Epidermal melanocyte (primary cell): ENCODE measurements around the gene MAPK4.
"Not testable (repeated sequence)": the region's sequence is repeated elsewhere in the genome, so short reads cannot be mapped to it uniquely, and the experiment has no call there.

ENCODE experiments used
- DNase-seq: peaks from one replicate; pipeline ENCODE4 v3.0.0; 2011; ENCODE audit warnings: low spot score; ENCODE audit not compliant: insufficient read length

Gene MAPK4

GRCh38 chr18:50679656-50680055 is 119.8 kb downstream of the MAPK4 start:
- no peak for DNase-seq

- no peak for DNase-seq
Measured at GRCh38 chr18:50680966-50681365, 121.1 kb downstream of the MAPK4 start.

- no peak for DNase-seq
Measured at GRCh38 chr18:50682852-50683251, 123.0 kb downstream of the MAPK4 start.

DNA sequence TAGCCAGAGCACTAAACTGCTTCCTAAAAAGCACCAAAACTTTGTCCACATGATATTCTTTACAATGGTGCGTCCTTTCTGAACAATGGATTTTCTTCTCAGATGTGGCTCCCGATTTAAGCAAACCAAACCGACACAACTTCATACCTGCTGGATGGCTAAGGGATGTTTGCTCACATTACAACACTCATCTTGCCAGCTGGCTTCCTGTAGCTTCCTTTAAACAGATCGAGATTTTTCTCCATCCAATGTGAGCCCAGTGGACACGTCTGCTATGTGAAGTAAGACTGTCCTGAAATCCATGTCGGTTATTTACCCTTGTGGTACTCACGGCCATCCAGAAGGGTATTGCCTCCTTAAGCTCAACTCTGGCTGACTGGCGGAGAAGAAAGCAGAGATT is 126.5 kb downstream of the MAPK4 start:
- DNase-seq = no peak

DNA sequence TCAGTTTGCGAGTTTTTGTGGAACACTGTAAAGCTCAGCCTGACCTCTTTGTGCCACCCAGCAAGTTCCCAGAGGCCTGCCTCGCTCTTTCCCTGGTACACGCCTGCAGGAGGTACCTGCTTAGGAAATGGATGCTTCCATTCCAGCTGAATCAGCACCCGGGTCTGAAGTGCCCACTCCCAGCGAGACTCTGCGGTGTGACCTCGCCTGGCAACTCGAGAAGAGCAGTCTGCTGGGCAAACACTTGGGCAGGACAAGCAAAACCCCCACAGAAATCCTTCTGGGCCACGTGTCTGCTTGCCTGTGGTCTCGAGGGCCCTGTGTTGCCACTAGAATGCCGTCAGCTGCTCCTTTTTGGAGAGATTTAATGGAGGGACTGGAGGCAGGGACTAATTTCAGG is 127.6 kb downstream of the MAPK4 start:
- no peak for DNase-seq

GRCh38 chr18:50689578-50689977 is 129.7 kb downstream of the MAPK4 start:
- DNase-seq = no peak

DNA sequence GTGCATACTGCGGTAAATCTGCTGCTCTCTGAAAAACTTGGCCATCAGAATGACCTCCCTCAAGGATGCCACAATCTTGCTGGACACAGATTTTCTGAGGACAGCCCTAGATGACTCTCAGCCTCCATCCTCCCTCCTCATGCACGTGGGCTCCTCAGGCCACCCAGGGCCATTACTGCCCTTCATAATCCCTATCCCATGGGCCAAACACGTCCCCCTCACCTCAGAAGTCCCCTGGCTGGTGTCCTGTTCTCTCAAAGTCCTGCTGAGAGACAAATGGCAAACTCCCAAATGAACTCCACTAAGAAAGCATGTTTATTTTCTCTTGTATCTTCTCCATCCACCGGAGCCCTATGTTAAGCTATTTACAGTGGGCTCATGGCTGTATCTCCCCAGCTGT is 134.3 kb downstream of the MAPK4 start:
- no peak for DNase-seq

GRCh38 chr18:50695431-50696176 is 135.7 kb downstream of the MAPK4 start:
- DNase-seq = no peak

DNA sequence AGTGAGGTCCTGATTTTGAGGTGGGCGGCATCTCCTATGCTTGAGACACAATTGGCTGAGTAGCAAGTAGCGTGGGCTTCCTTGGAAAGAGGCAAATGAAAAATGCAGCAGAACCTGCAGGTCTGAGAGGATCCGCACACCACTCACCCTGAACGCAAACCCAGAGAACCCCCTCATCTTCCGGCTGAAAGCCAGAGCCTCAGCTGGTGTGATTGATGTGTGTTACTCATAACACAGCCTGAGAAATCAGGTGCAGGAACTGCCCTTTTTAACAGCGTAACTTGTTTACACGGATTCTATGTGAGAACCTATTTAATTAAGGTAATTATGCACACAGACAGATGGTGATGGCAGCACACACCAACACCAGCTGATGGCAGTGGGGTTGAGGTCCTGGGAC is 136.5 kb downstream of the MAPK4 start:
- no peak for DNase-seq

DNA sequence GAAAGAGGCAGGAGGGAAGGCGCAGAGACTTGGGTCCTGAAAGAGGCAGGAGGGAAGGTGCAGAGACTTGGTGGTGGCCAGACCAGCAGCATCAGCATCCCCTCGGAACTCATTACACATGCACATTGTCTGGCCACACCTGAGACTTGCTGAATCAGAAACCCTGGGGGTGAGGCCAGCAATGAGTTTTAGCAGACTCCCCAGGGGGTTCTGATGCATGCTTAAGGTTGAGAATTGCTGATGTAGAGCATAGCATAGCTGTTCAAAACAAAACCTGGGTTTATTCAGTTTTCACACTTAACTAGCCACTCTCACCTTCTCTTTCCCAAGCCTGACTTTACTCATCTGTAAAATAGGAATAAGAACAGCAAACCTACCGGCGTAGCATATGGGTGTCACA is 137.0 kb downstream of the MAPK4 start:
- no peak for DNase-seq

GRCh38 chr18:50697509-50697908 is 137.6 kb downstream of the MAPK4 start:
- no peak for DNase-seq

DNA sequence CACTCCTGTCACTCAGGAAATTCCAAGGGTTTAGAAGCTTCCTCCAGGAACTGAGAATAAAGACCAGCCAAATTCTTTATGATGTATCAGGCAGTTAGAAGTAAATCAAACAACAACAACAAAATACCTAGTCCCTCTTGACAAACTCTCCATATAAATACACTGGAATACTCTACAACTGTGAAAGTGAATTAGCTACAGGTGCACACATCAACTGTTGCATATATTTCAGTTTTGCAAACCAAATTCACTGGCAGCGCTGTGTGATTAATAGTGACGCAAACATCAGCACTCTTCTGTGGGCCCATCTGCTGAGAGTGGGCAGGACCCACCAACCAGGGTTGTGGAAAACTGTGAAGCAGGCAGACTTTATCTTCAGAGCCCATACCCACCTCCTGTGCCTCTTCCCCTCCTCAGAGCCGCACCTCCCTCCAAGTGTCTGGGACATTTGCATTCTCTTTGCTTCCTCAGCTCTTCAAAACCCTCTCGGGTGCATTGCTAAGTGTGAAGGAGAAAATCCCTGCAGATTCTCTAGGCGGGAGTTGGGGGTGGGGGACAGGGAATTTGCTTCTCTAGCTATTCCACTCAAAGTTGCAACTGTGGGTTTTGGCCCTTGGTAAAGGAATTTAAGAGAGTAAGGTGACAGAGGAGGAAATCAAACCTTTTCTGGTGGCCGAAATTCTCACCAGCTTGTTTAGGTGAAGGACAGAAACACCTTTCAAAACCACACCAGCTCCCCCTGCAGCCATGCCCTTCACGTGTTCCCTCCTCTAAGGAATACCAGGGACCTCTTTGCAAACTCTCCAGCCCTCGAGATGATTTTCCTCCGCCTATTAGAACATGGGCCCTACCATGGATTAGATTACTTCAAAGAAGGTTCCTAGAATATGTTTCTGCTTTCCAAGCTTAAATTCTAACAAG is 140.6 kb downstream of the MAPK4 start:
- DNase-seq = no peak

GRCh38 chr18:50704357-50704940 is 144.6 kb downstream of the MAPK4 start:
- no peak for DNase-seq

GRCh38 chr18:50706199-50706598 is 146.3 kb downstream of the MAPK4 start:
- DNase-seq = no peak

- DNase-seq = no peak
Measured at GRCh38 chr18:50706651-50707050, 146.8 kb downstream of the MAPK4 start.

GRCh38 chr18:50707297-50707696 is 147.4 kb downstream of the MAPK4 start:
- not testable (repeated sequence) for DNase-seq

GRCh38 chr18:50707855-50708469 is 148.1 kb downstream of the MAPK4 start:
- no peak for DNase-seq

DNA sequence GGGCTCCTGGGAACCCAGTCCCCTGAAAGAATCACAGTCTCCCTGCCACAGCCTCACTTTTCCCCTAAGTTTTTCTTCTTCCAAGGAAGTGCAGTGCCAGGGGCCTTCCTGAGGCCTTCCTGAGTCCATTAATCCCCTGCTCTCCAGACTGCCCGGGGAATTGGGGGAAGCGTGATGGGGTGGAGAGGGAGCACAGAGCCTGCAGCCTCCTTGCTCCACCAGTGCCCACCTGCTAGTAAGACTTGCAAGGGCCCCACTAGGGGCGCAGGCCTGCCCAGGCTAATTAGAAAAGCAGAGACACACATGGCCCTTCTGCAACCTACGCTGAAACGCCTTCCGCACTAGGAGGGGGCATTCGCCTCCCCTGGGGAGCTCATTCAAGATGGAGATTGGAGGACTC is 149.3 kb downstream of the MAPK4 start:
- no peak for DNase-seq

GRCh38 chr18:50711386-50711785 is 151.5 kb downstream of the MAPK4 start:
- DNase-seq = no peak

- DNase-seq = no peak
Measured at GRCh38 chr18:50715919-50716318, 156.0 kb downstream of the MAPK4 start.

- no peak for DNase-seq
Measured at GRCh38 chr18:50716902-50717301, 157.0 kb downstream of the MAPK4 start.

DNA sequence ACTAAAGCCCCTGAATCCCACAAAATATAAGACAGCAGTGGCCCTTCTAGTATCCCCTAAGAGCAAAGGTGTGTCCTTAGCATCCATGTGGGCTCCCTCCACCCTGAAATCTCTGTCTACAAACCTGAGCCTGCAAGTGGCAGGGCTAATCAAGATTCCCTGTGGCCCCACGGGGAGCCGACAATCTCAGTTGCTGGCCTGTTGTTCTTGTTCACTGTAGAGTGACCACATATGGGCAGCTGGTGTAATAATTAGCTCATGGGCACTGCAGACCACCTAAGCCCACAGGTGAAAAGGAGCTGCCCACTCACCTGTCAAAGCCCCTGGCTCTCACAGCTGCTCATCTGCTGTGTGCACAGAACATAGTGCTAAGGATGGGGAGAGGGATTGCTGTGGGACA is 157.7 kb downstream of the MAPK4 start:
- no peak for DNase-seq
